Measurements from ENCODE around the gene MPO. TPM values are rescaled to one million over a fixed set of nuclear protein-coding genes. Genes with fewer than 3 reads are reported as not detected.

MPO gene
- total RNA-seq, 1 donor from 2014 or later = not detected

DNA sequence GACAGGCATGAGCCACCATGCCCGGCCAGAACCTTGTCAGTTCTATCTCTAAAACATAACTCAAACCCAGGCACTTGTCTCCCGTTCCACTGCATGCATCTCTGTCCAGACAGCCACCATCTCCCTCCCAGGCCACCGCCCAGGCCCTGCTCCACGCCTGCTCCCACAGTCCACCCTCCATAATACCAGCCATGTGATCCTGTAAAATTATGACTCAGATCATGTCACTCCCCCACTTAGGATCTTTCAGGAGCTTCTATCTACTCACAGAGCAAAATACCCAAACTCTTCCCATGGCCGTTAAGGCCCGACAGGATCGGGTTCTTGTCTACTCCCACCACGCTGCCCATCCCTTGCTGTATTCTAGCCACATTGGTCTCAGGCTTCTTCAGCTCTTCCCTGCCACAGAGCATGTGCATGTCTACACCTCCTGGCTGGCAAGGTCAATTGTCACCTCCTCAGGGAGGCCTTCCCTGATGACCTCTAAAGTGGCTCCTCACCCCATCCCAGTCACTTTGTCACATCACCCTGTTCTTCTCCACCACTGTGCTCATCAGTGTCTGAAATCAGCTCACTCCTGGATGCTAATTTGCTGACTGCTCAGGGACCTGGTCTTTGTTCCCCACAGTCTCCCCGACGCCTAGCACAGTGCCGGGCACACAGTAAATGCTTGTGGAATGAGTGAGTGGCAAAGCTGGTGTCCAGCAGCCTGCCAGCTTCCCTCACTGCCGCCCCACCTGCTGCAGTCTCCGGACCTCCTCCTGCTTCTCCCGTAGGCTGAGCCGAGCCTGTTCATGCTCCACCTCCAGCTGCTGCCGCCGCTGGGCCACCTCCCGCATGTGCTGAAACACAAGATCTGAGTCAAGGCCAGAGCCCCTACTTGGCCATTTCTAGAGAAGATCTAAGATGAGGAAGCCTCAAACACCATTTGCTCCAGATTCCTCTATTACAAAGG lies 41.1 kb upstream of the MPO start:
- Mint-ChIP-seq H3K4me1 (ENCODE audit: low read depth) (no peaks in the 10 kb centered on the region), H3K36me3 (ENCODE audit: low read depth) (no peaks in the 10 kb centered on the region), H3K27ac (ENCODE audit: unreplicated experiment) (no peak overlapping the region), H3K4me3 (ENCODE audit: unreplicated experiment) (no peak overlapping the region), H3K9me3 (ENCODE audit: low read depth) (no peaks in the 10 kb centered on the region), H3K27me3 (ENCODE audit: low read depth) (peaks cover 8% of the 10 kb centered on the region)
- DNase-seq (ENCODE audit: low spot score) = no peak
- TF ChIP-seq, protein P1, sequence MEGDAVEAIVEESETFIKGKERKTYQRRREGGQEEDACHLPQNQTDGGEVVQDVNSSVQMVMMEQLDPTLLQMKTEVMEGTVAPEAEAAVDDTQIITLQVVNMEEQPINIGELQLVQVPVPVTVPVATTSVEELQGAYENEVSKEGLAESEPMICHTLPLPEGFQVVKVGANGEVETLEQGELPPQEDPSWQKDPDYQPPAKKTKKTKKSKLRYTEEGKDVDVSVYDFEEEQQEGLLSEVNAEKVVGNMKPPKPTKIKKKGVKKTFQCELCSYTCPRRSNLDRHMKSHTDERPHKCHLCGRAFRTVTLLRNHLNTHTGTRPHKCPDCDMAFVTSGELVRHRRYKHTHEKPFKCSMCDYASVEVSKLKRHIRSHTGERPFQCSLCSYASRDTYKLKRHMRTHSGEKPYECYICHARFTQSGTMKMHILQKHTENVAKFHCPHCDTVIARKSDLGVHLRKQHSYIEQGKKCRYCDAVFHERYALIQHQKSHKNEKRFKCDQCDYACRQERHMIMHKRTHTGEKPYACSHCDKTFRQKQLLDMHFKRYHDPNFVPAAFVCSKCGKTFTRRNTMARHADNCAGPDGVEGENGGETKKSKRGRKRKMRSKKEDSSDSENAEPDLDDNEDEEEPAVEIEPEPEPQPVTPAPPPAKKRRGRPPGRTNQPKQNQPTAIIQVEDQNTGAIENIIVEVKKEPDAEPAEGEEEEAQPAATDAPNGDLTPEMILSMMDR (IDR thresholded peaks at IDR 0.05) = no peak

GRCh38 chr17:58320570-58321323 lies 40.0 kb upstream of the MPO start:
- no peak overlapping the region for H3K4me3 Mint-ChIP-seq (ENCODE audit: unreplicated experiment)
- H3K9me3 Mint-ChIP-seq (ENCODE audit: low read depth) = no peaks in the 10 kb centered on the region
- no peak overlapping the region for H3K27ac Mint-ChIP-seq (ENCODE audit: unreplicated experiment)
- no peaks in the 10 kb centered on the region for H3K36me3 Mint-ChIP-seq (ENCODE audit: low read depth)
- H3K4me1 Mint-ChIP-seq (ENCODE audit: low read depth) = no peaks in the 10 kb centered on the region
- peak; percentile 44 for DNase-seq (ENCODE audit: low spot score)
- TF ChIP-seq, protein P1 (IDR thresholded peaks at IDR 0.05) = no peak
- peaks cover 7% of the 10 kb centered on the region for H3K27me3 Mint-ChIP-seq (ENCODE audit: low read depth)

DNA sequence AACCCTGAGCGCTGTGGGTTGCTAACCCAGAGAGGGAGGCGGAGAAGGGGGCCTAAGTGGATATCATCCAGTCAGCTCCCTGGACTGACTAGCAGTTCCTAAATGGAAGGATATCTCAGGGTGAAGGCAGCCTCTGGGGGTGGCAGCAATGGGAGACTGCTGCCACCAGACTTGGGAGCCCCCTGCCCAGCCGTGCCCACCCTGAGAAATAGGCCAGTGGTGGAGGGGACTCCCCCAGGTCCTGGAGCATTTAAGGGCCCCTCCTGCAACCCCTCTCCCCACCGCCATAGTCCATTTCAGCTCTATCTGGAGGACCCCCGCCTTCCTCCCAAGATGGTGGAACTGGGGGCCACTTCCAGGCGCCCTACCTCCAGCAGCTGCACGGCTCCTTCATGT lies 39.4 kb upstream of the MPO start:
- TF ChIP-seq, protein P1 (IDR thresholded peaks at IDR 0.05) = no peak

GRCh38 chr17:58319173-58320162 lies 38.7 kb upstream of the MPO start:
- Mint-ChIP-seq H3K4me1 (ENCODE audit: low read depth) (no peaks in the 10 kb centered on the region), H3K27ac (ENCODE audit: unreplicated experiment) (no peak overlapping the region), H3K9me3 (ENCODE audit: low read depth) (no peaks in the 10 kb centered on the region), H3K27me3 (ENCODE audit: low read depth) (peaks cover 13% of the 10 kb centered on the region), H3K4me3 (ENCODE audit: unreplicated experiment) (no peak overlapping the region), H3K36me3 (ENCODE audit: low read depth) (no peaks in the 10 kb centered on the region)
- DNase-seq (ENCODE audit: low spot score) = peak; percentile 82
- TF ChIP-seq, protein P1 (IDR thresholded peaks at IDR 0.05) = no peak

More for the DNA sequence above, 39.4 kb upstream of the MPO start:
- Mint-ChIP-seq H3K27ac (ENCODE audit: unreplicated experiment) (no peak overlapping the region), H3K36me3 (ENCODE audit: low read depth) (no peaks in the 10 kb centered on the region), H3K4me3 (ENCODE audit: unreplicated experiment) (no peak overlapping the region), H3K27me3 (ENCODE audit: low read depth) (peaks cover 10% of the 10 kb centered on the region), H3K4me1 (ENCODE audit: low read depth) (no peaks in the 10 kb centered on the region), H3K9me3 (ENCODE audit: low read depth) (no peaks in the 10 kb centered on the region)
- peak; percentile 51 for DNase-seq (ENCODE audit: low spot score)

Data from chondrocyte (in vitro differentiated cells).